ENCODE results near the gene HNF1A. TPM values are rescaled to one million over a fixed set of nuclear protein-coding genes. Genes with fewer than 3 reads are reported as not detected.

The HNF1A gene
- total and polyA plus RNA-seq, 10 of the 15 experiments (the other 5 are each of a cell fraction or from before 2014, with no cell fraction given): 0.10 TPM; not detected in 9

- TF ChIP-seq KDM1A (IDR thresholded peaks at IDR 0.05; ENCODE audit: borderline replicate concordance) (no peak), SMARCA5 (IDR thresholded peaks at IDR 0.05) (no peak)
These were observed 55.4 kb downstream of the HNF1A start (continued) for GRCh38 chr12:121033625-121034349.

- WGBS (ENCODE audit: insufficient coverage, insufficient replicate concordance, low lambda C conversion rate, missing lambda C conversion rate): 78% methylated on average over 9 of the region's 9 CpGs
- no peak overlapping the region for H3K27ac ChIP-seq (ENCODE audit: control insufficient read depth, insufficient read depth)
- intact Hi-C loops (cut with micrococcal nuclease; ENCODE audit: unreplicated experiment) (no loop called here), in situ Hi-C loops (cut with MboI) (no loop called here)
- peaks cover 2% of the 10 kb centered on the region for H3K79me2 ChIP-seq (ENCODE audit: control insufficient read depth, insufficient read depth, low read length)
- DNase-seq (ENCODE audit: low read depth, low spot score) (no peak), ATAC-seq (no peak), FAIRE-seq (no peak)
- H3K36me3 ChIP-seq (ENCODE audit: control insufficient read depth in 2 of 2, insufficient read depth in 2 of 2, low read length in 1 of 2): no peaks in the 10 kb centered on the region
- no peak overlapping the region for H3K9ac ChIP-seq (ENCODE audit: control insufficient read depth, insufficient read depth, low read length)
- ChIA-PET POLR2A (interaction anchor here (0.5 to 1.1 kb wide), 2 partner anchors 16 to 158 kb away, joined by 3 to 5 read pairs; no protein-coding TSS in a partner anchor), CTCF (interaction anchor here (0.7 to 2.7 kb wide), 5 partner anchors 25 to 452 kb away, joined by 3 to 8 read pairs (median 3); no protein-coding TSS in a partner anchor), SMC1A (ENCODE audit: uncharacterized antibody, unreplicated experiment) (interaction anchor here (0.8 to 1.0 kb wide), 2 partner anchors 23 to 80 kb away, joined by 3 read pairs; no protein-coding TSS in a partner anchor), RAD21 (ENCODE audit: unreplicated experiment) (interaction anchor here (1.7 kb wide), 1 partner anchor 25 kb away, joined by 5 read pairs; no protein-coding TSS in a partner anchor)
- peaks cover 16% of the 10 kb centered on the region for H3K4me1 ChIP-seq (ENCODE audit: control insufficient read depth, insufficient read depth, low read length)
- no peaks in the 10 kb centered on the region for H3K27me3 ChIP-seq (replicated peaks in 1 of 2; ENCODE audit: control insufficient read depth in 2 of 2, insufficient read depth in 2 of 2, low read length in 1 of 2)
- no peaks in the 10 kb centered on the region; the same call in 2 of the 3 replicates for H3K9me3 ChIP-seq (replicated peaks; ENCODE audit: control insufficient read depth, insufficient read depth, low read length)
- H2AFZ ChIP-seq (ENCODE audit: control insufficient read depth, low read depth, low read length): no peak overlapping the region
- no peak overlapping the region for H3K4me3 ChIP-seq
- BruUV-seq (replicated peaks): no TSS peak
- H4K20me1 ChIP-seq (ENCODE audit: control insufficient read depth, insufficient read depth): no peaks in the 10 kb centered on the region
- H3K4me2 ChIP-seq (ENCODE audit: control insufficient read depth, insufficient read depth): no peak overlapping the region
- TF ChIP-seq RBBP5 (conservative IDR thresholded peaks at IDR 0.05) (no peak), HCFC1 (IDR thresholded peaks at IDR 0.05; ENCODE audit: low read length) (no peak), CHD4 (IDR thresholded peaks at IDR 0.05) (no peak)
These were observed 56.4 kb downstream of the HNF1A start for GRCh38 chr12:121034616-121035305.

Data from GM12878 (cell line).